NCI-H2107 treated with DMSO at 0.1 percent for 48 hours (cell line): ENCODE measurements around the gene CELA3A.
"Not testable (repeated sequence)": the region's sequence is repeated elsewhere in the genome, so short reads cannot be mapped to it uniquely, and the experiment has no call there.

ENCODE experiments used
- DNase-seq: peaks from one replicate; lab custom pipeline; 2025; ENCODE audit not compliant: unreplicated experiment; lab: John Stamatoyannopoulos, UW

CELA3A gene

GRCh38 chr1:22014575-22015206 lies 13.2 kb downstream of the CELA3A start:
- DNase-seq = not testable (repeated sequence)

- no peak for DNase-seq
These were observed 17.4 kb downstream of the CELA3A start for GRCh38 chr1:22018583-22019559.

GRCh38 chr1:22021061-22021460 lies 19.6 kb downstream of the CELA3A start:
- DNase-seq = no peak

DNA sequence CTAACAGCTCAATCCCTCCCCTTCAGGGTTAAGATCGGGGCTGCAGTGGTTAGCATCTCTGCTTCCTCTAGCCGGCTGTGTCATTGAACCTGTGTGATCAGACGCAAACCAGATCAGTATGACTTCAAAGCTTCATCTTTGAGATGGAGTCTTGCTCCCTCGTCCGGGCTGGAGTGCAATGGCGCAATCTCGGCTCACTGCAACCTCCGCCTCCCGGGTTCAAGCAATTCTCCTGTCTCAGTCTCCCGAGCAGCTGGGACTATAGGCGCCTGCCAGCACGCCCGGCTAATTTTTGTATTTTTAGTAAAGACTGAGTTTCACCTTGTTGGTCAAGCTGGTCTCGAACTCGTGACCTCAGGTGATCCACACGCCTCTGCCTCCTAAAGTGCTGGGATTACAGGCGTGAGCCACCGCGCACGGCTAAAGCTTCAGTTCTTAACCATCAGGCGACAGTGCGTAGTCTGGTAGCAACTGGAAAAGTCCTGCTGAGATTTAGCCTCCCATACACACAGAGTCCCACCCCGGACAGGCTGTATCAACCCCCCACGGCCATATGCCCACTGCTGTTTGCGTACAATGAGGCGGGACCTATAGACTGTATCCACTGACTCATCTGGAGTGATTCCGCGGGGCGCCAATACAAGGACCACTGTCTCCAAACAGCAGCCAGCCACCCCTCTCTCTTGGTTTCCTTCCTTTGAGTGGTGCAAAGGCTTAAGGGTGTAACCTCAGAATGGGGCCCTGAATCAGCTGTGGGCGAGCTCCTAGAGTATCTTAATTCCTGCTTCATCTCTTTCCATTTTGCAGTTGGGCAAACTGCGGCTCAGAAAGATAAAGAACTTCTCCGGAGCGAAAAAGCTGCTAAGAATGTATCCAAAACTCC lies 23.3 kb downstream of the CELA3A start:
- no peak for DNase-seq

DNA sequence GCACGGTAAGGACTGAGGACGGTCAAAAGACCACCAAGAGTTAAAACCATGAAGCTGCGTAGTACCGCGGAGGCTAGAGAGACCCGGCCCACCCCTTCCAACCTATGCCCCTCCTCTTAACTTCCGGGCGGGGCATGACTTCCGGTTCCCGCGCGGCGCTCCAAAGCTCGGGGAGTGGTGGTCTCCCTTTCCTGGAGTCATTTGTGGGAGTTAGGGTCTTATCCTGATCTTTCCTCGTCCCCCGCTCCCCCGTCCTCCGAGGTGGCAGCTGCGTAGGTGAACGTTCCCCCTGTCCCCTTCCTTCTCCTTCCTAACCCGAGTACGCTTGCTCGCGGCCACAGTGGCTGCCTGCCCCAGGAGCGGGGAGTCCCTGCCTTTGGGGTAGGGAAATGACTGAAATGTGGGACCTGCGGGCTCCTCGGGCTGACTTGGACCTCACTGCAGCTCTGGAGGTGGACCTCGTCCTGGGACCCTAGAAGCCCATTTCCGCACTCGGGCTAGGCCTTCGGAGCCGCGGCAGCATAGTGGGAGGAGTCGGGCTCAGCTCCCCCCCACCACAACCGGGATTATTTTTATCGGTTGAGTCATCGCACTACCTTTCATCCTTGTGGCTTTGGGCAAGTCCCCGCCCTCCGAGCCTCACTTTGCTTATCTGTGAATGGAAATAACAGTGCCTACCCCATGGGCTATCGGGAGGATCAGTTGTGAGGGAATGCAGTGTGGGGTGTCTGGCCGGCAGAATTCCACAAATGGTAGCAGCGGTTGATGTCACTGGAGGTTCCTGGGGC lies 24.1 kb downstream of the CELA3A start:
- DNase-seq = peak; percentile 75

DNA sequence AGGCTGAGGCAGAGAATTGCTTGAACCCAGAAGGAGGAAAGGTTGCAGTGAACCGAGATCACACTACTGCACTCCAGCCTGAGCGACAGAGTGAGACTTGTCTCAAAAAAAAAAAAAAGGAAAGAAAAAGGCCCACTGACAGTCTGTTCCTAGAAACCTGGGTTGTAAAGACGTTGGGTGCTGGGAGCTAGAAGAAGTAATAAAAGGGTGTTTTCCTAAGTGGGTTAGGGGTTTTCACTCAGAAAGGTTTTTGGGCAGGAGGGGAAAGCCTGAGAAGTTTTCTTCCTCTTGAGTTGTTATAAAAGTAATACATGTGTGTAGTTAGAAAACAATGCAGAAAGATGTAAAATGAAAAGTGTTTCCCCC lies 25.4 kb downstream of the CELA3A start:
- no peak for DNase-seq

GRCh38 chr1:22030057-22030456 lies 28.6 kb downstream of the CELA3A start:
- no peak for DNase-seq

- no peak for DNase-seq
These were observed 29.0 kb downstream of the CELA3A start for GRCh38 chr1:22030473-22030872.

- DNase-seq = no peak
These were observed 29.9 kb downstream of the CELA3A start for GRCh38 chr1:22031214-22031962.

DNA sequence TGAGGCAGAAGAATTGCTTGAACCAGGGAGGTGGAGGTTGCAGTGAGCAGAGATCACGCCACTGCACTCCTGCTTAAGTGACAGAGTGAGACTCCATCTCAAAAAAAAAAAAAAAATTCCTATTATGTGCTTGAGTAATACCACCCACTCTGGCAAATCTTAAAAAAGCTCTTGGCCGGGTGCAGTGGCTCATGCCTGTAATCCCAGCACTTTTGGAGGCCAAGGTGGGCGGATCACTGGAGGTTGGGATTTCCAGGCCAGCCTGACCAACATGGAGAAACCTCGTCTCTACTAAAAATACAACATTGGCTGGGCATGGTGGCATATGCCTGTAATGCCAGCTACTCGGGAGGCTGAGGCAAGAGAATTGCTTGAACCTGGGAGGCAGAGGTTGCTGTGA lies 33.4 kb downstream of the CELA3A start:
- not testable (repeated sequence) for DNase-seq

- no peak for DNase-seq
These were observed 36.1 kb downstream of the CELA3A start for GRCh38 chr1:22037520-22037919.

- no peak for DNase-seq
These were observed 36.6 kb downstream of the CELA3A start for GRCh38 chr1:22038036-22038435.

- DNase-seq = no peak
These were observed 38.3 kb downstream of the CELA3A start for GRCh38 chr1:22039594-22040285.

DNA sequence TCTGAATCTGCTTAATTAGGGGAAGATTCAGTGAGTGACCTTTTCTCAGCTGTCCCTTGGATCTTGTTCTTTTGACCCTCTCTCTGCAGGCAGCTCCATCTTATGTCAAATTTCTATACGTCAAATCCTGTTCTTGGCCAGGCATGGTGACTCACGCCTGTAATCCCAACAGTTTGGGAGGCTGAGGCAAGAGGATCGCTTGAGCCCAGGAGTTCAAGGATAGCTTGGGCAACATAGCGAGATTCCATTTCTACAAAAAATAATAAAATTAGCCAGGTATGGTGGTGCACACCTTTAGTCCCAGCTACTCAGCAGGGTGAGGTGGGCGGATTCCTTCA lies 38.8 kb downstream of the CELA3A start:
- no peak for DNase-seq

DNA sequence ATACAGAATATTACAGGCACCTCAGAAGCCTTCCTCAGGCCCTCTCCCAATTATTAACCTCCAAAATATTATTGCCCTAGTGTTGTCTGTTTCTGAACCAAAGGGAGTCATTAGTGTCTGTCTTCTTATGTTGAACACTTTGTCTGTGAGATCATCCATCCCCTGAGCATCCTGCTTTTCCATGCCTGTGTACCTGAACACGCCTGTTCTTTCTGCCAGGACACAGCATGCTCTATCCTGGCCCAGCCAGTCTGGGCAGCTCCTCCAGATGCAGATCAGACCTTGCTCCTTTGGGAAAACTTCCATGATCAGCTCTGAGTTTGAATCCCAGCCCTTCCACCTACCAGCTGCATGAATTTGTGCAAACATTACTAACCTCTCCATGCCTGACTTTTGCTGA lies 40.0 kb downstream of the CELA3A start:
- no peak for DNase-seq

GRCh38 chr1:22043198-22043769 lies 41.8 kb downstream of the CELA3A start:
- DNase-seq = no peak

DNA sequence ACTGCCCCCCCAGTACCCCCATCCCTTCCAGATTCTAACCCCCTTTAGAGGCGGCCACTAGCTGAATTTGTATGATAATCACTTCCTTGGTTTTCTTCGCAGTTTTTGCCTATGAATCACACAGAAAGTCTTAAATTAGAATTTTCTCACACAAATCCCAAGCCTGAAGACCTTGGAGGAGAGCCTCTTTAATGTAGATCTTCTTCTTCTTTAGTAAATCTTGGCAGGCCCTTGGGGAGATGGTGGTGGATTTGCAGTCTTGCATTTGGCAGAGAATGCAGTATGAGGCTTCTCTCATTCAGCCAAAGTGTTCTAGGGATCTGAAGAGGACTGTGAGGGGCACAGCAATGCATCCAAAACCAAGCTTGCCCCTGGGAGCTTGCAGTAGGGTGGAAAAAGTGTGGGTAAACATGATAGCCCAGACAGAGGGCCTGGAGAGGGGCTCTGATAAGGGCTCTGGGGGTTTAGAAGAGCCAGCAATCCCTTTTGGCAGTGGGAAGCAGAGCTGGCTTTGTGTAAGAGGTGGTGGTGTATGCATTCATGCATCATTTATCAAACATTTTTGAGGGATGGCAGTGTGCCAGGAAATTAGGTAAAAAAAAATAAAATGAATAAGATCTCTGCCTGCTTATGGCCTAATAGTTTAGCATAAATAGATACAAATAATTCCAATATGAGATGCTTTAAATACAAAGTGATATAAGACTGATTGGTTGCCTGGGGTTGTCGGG lies 43.4 kb downstream of the CELA3A start:
- DNase-seq = no peak

GRCh38 chr1:22045604-22046228 lies 44.3 kb downstream of the CELA3A start:
- DNase-seq = no peak
